HG03060 (cell line): ENCODE results near the gene ZSCAN16.

Source experiments
- ATAC-seq: cut with Tn5 transposase; IDR thresholded peaks from one replicate; pipeline ENCODE4 v1.9.1; 2021; ENCODE audit warnings: low read depth, moderate number of reproducible peaks; ENCODE audit not compliant: unreplicated experiment

The ZSCAN16 gene

GRCh38 chr6:28124971-28125353 is 553 bp downstream of the ZSCAN16 start:
- no peak for ATAC-seq

GRCh38 chr6:28125401-28125800 is 992 bp downstream of the ZSCAN16 start:
- ATAC-seq, result no peak

- no peak for ATAC-seq
Measured at GRCh38 chr6:28134015-28134414, 9.6 kb downstream of the ZSCAN16 start.

GRCh38 chr6:28134716-28135115 is 10.3 kb downstream of the ZSCAN16 start:
- ATAC-seq, result no peak

DNA sequence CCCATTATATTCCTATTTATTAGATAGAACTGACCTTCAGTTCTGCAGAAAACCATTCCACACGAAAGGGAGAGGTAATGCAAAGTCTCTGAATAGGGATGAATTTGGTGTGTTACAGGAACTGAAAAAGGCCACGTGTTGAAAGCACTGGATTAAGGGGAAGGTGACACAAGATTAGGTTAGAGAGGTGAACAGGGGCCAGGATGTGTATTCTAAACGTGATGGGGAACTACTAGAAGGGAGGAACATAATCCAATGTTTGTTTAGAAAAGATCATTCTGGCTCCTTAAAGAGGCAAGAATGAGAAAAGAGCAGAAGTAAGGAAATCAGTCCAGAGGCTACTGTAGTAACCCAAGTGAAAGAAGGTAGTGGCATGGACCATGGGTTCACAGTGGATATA is 11.0 kb downstream of the ZSCAN16 start:
- no peak for ATAC-seq

GRCh38 chr6:28136585-28137504 is 12.4 kb downstream of the ZSCAN16 start:
- peak; percentile 32 for ATAC-seq

GRCh38 chr6:28137505-28137981 is 13.1 kb downstream of the ZSCAN16 start:
- no peak for ATAC-seq

DNA sequence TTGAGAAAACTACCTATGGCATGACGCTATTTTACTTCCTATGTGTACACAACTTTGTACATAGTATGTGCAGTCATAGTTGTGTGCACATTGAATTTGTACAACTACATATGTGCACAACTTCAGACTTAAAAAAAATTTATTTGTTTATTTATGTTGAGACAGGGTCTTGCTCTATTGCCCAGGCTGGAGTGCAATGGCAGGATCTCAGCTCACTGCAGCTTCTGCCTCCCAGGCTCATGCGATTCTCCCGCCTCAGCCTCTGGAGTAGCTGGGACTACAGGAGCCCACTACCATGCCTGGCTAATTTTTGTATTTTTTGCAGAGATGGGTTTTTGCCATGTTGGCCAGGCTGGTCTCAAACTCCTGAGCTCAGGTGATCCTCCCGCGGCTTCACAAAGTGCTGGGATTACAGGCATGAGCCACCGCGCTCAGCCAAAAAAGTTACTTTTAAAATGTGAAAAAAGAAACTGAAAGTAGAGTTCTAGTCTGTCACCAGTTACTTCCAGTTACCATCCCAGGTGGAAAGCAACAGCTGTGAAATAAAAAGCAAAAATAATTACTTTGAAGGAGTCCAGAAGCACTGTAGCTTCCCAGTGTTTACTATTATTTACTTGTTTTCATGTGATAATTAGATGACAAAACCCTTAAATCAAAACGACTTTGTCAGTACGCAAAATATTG is 15.6 kb downstream of the ZSCAN16 start:
- no peak for ATAC-seq

- no peak for ATAC-seq
Measured at GRCh38 chr6:28140616-28141015, 16.2 kb downstream of the ZSCAN16 start.

DNA sequence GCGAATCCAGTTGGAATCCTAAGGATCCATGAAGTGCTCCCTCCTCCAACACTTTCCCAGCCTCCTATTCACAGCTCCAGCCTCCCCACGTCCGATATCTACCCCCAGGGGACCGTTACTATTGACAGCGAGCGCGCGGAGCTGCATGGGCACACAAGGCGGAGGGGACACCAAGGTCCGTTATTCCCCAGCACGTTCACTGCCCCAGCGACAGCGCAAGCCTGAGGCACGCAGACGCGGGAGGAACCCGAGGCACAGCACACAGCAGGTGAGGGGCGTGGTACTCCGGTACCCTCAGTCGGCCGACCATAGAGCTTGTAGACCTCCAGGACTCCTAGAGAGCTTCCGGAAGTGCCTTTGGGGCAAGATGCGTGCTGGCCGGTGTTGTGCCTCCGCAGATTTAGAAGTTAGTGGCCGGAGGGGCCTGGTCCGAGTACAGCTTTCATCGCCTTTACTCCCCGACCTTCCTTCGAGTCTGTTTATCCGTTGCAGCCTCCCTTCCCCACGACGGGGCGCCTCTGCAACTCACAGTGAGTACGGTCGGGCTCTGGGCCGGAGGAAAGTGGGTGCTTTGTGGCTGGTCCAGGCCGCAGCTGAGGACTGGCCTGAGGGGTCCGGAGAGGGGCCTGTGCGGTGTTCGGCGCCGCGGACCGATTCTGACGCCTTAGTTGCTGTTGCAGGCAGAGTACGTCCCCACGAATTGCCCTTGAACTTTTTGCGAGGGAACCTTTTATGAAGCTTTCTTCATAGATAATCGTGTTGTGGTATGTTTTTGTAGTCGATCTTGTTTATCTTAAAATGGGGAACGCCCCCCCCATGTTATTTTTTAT is 17.3 kb downstream of the ZSCAN16 start, which contains the start of gene ZKSCAN8:
Gene ZKSCAN8, plus strand, starts transcription at position 384 of the 830 bp plus-strand sequence. CDS start 6,525 bp downstream, outside the sequence.
- ATAC-seq, result peak; percentile 54

GRCh38 chr6:28142446-28142845 is 18.0 kb downstream of the ZSCAN16 start:
- no peak for ATAC-seq

- no peak for ATAC-seq
Measured at GRCh38 chr6:28145231-28145630, 20.8 kb downstream of the ZSCAN16 start.

GRCh38 chr6:28152531-28152930 is 28.1 kb downstream of the ZSCAN16 start:
- no peak for ATAC-seq

GRCh38 chr6:28153546-28153945 is 29.1 kb downstream of the ZSCAN16 start:
- no peak for ATAC-seq

DNA sequence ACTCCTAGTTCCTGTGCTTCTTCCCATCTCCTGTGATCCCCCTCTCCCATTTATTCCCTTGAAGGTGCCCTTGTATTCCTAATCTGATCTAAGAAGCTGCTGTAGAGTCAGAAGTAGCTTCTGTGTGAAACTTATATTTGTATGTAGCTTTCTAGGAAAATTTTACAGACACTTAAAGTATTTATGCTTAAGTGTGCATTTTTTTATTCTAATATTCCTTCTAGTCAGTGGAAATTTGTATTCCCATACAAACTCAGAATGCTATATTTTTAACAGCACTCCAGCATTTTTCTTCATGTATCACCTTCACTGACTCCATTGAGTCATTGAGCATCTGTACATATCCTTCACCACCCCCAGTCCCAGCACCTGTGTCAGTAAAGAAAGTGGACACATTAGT is 29.9 kb downstream of the ZSCAN16 start:
- no peak for ATAC-seq

- no peak for ATAC-seq
Measured at GRCh38 chr6:28158318-28158717, 33.9 kb downstream of the ZSCAN16 start.

GRCh38 chr6:28159029-28159607 is 34.7 kb downstream of the ZSCAN16 start:
- ATAC-seq, result no peak

DNA sequence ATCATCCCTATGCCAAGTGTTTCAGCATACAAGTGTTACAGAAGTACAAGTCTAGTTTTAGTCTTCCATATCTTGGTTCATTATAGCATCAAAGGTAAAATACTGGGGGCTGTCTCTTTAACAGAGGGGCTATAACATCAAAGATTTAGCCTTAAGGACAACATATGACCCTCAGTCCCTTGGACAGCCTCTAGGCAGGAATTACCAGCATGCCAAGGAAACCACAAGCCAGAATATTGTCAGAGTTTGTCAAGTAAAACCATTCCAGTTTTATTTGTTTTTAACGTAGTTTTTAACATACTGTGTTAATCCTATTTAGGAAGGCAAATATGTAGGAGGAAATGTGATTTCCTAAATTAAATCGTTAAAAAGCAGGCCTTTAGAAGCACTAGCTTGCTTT is 35.8 kb downstream of the ZSCAN16 start:
- no peak for ATAC-seq

DNA sequence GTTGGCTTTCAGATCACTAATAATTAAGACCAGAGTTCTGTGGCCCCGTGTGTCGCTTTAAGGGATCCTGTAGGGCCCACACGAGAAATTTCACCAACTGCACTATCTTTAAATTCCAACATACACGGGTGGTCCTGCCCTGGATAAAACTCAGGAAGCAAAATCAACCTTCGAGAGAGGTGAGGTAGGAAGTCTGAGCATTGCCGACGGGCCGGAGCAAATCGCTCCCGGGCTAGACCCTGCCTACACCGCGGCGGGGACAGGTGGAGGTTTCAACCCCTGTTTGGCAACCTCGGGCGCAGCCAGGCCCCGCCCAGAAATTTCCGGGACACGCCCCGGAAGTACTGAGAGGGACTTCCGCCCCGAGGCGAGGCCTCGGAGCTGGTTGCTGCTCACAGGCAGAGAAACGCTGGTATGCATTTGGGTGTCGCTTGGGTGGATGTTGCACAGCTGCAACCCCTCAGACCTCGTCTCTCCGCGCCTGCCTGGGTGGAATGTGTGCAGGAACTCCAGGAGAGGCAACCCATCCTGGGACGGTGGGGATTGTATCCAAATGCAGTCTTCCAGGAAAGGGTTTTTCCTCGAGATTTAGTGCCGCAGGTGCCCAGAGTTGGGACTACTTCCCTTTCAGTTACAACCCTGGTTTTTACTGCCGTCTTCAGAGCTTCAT is 37.1 kb downstream of the ZSCAN16 start:
- peak; percentile 90 for ATAC-seq

GRCh38 chr6:28165563-28165962 is 41.2 kb downstream of the ZSCAN16 start:
- ATAC-seq, result no peak
